ENCODE data around the gene IGFBP5.

Gene IGFBP5

GRCh38 chr2:216680951-216681629, 14.3 kb downstream of the IGFBP5 start:
- H3K4me1 ChIP-seq (ENCODE audit: low read length): 0 out of 2 replicates have a peak, but pooled peaks cover 2% of the 10 kb centered on the region
- no peak overlapping the region for H3K4me2 ChIP-seq (ENCODE audit: low read length)
- no peak overlapping the region for H2AFZ ChIP-seq (ENCODE audit: low read depth, low read length)
- H3K4me3 ChIP-seq (ENCODE audit: low read length): no peak overlapping the region
- no peaks in the 10 kb centered on the region for H3K9me3 ChIP-seq (ENCODE audit: insufficient read depth, low read length)
- TF ChIP-seq EZH2phosphoT487 (IDR thresholded peaks at IDR 0.05; ENCODE audit: low read depth): no peak
- TF ChIP-seq CTCF (IDR thresholded peaks at IDR 0.05; ENCODE audit: low read depth, low read length): no peak
- H3K27me3 ChIP-seq (ENCODE audit: low read depth, low read length): 0 out of 2 replicates have a peak, but pooled peaks cover 4% of the 10 kb centered on the region
- H3K27ac ChIP-seq (ENCODE audit: low read length): no peak overlapping the region
- H3K79me2 ChIP-seq (ENCODE audit: low read length): no peaks in the 10 kb centered on the region
- no peak overlapping the region for H3K9ac ChIP-seq (ENCODE audit: low read length)
- no peaks in the 10 kb centered on the region for H4K20me1 ChIP-seq (ENCODE audit: insufficient read depth, low read length)
- H3K36me3 ChIP-seq (replicated peaks; ENCODE audit: low read depth, low read length): no peaks in the 10 kb centered on the region

- no peaks in the 10 kb centered on the region for H4K20me1 ChIP-seq (ENCODE audit: insufficient read depth, low read length)
- H2AFZ ChIP-seq (ENCODE audit: low read depth, low read length): no peak overlapping the region
- no peak overlapping the region for H3K9ac ChIP-seq (ENCODE audit: low read length)
Measured at GRCh38 chr2:216679658-216680024, 15.7 kb downstream of the IGFBP5 start.

GRCh38 chr2:216678813-216679657, 16.3 kb downstream of the IGFBP5 start:
- Histone ChIP-seq H3K4me2 (ENCODE audit: low read length) (no peak overlapping the region), H2AFZ (ENCODE audit: low read depth, low read length) (no peak overlapping the region), H3K27me3 (ENCODE audit: low read depth, low read length) (peaks cover 4% of the 10 kb centered on the region; the same call in 1 of the 2 replicates), H3K9me3 (ENCODE audit: insufficient read depth, low read length) (no peaks in the 10 kb centered on the region), H3K36me3 (replicated peaks; ENCODE audit: low read depth, low read length) (no peaks in the 10 kb centered on the region), H4K20me1 (ENCODE audit: insufficient read depth, low read length) (no peaks in the 10 kb centered on the region), H3K4me3 (ENCODE audit: low read length) (no peak overlapping the region), H3K4me1 (ENCODE audit: low read length) (0 out of 2 replicates have a peak, but pooled peaks cover 2% of the 10 kb centered on the region), H3K9ac (ENCODE audit: low read length) (no peak overlapping the region), H3K27ac (ENCODE audit: low read length) (no peak overlapping the region), H3K79me2 (ENCODE audit: low read length) (no peaks in the 10 kb centered on the region)
- no peak for TF ChIP-seq CTCF (IDR thresholded peaks at IDR 0.05; ENCODE audit: low read depth, low read length)
- no peak for TF ChIP-seq EZH2phosphoT487 (IDR thresholded peaks at IDR 0.05; ENCODE audit: low read depth)

More at GRCh38 chr2:216679658-216680024, 15.7 kb downstream of the IGFBP5 start:
- 0 out of 2 replicates have a peak, but pooled peaks cover 2% of the 10 kb centered on the region for H3K4me1 ChIP-seq (ENCODE audit: low read length)
- H3K36me3 ChIP-seq (replicated peaks; ENCODE audit: low read depth, low read length): no peaks in the 10 kb centered on the region
- no peaks in the 10 kb centered on the region for H3K79me2 ChIP-seq (ENCODE audit: low read length)
- TF ChIP-seq EZH2phosphoT487 (IDR thresholded peaks at IDR 0.05; ENCODE audit: low read depth) (no peak), CTCF (IDR thresholded peaks at IDR 0.05; ENCODE audit: low read depth, low read length) (no peak)
- H3K9me3 ChIP-seq (ENCODE audit: insufficient read depth, low read length): no peaks in the 10 kb centered on the region
- peaks cover 4% of the 10 kb centered on the region; the same call in 1 of the 2 replicates for H3K27me3 ChIP-seq (ENCODE audit: low read depth, low read length)
- no peak overlapping the region for H3K4me3 ChIP-seq (ENCODE audit: low read length)
- no peak overlapping the region for H3K4me2 ChIP-seq (ENCODE audit: low read length)
- H3K27ac ChIP-seq (ENCODE audit: low read length): no peak overlapping the region

GRCh38 chr2:216678098-216678465, 17.3 kb downstream of the IGFBP5 start:
- Histone ChIP-seq H3K4me2 (ENCODE audit: low read length) (no peak overlapping the region), H3K9me3 (ENCODE audit: insufficient read depth, low read length) (no peaks in the 10 kb centered on the region), H3K4me1 (ENCODE audit: low read length) (0 out of 2 replicates have a peak, but pooled peaks cover 2% of the 10 kb centered on the region), H3K79me2 (ENCODE audit: low read length) (no peaks in the 10 kb centered on the region), H3K27me3 (ENCODE audit: low read depth, low read length) (no peaks in the 10 kb centered on the region; the same call in 1 of the 2 replicates), H3K36me3 (replicated peaks; ENCODE audit: low read depth, low read length) (no peaks in the 10 kb centered on the region), H2AFZ (ENCODE audit: low read depth, low read length) (no peak overlapping the region), H3K4me3 (ENCODE audit: low read length) (no peak overlapping the region), H4K20me1 (ENCODE audit: insufficient read depth, low read length) (no peaks in the 10 kb centered on the region), H3K9ac (ENCODE audit: low read length) (no peak overlapping the region), H3K27ac (ENCODE audit: low read length) (no peak overlapping the region)
- no peak for TF ChIP-seq EZH2phosphoT487 (IDR thresholded peaks at IDR 0.05; ENCODE audit: low read depth)
- TF ChIP-seq CTCF (IDR thresholded peaks at IDR 0.05; ENCODE audit: low read depth, low read length): no peak
